HG03520 (cell line): ENCODE results near the gene TM4SF4.
"Not testable (repeated sequence)": the region's sequence is repeated elsewhere in the genome, so short reads cannot be mapped to it uniquely, and the experiment has no call there.

Source experiments
- ATAC-seq: cut with Tn5 transposase; IDR thresholded peaks from one replicate; pipeline ENCODE4 v1.9.1; 2021; ENCODE audit warnings: mild to moderate bottlenecking, moderate library complexity; ENCODE audit not compliant: unreplicated experiment

Gene TM4SF4

DNA sequence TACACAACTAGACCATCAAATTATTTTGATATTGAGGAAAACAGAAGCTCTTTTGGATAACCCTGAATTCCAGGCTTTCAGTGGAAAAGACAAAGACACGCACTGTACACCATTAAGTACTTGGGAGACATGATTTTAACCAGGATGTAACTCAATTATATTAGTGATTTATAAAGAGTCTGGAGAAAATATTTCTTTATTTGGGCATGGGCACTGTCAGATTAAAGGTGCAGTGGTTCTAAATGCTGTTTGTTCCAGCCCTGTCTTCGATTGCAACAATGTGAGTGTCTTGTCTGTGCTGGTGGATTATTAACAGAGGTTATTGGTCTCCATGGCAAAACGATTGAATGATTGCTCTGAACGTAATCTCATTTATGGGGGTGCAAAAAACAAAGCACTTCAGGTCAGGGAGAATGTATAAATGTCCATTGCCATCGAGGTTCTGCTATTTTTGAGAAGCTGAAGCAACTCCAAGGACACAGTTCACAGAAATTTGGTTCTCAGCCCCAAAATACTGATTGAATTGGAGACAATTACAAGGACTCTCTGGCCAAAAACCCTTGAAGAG is at the start of gene TM4SF4:
TM4SF4 (plus strand) TSS at position 448 of the 568 bp plus-strand sequence. CDS start 181 bp downstream, outside the sequence.
- no peak for ATAC-seq

DNA sequence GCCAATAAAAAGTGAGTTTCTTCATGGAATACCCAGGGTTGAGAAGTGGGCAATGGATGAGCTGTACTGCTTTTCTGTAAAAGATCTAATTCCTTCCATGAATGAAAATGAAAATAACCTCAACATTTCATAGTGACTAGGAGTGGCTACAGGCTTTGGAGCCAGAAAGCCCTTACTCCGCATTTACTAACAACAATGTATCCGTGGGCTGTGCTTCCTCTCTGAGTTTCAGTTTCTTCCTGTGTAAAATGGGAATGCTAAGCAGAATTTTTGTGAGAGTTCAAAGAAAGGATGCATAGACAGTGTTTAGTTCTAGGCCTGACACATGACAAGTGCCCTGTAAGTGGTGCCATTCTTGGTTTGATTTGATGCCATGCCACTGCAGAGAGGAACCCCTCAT is 49.6 kb upstream of the TM4SF4 start:
- ATAC-seq: no peak

DNA sequence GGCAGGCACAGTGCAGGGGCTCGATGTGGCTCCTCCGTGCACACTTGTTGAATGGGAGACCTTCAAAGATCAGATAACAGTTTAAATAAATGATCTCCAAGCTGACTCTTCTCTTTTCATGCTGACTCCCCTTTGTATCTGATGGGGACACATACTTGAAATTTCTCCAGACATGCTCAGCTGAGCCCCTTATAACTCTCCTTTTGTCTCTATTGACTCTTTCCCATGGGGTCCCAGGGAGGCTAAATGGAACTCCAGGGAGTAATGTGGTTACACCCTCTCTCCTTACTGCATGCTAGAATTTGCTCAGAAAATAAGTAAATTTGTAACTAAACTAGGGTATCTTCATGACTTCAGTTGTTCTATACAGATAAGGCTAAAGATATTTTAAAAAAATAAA is 48.2 kb upstream of the TM4SF4 start:
- no peak for ATAC-seq

- ATAC-seq: no peak
Observed at GRCh38 chr3:149428087-149428486, 46.4 kb upstream of the TM4SF4 start.

GRCh38 chr3:149430216-149430615 is 44.3 kb upstream of the TM4SF4 start:
- no peak for ATAC-seq

- no peak for ATAC-seq
Observed at GRCh38 chr3:149432149-149432548, 42.3 kb upstream of the TM4SF4 start.

DNA sequence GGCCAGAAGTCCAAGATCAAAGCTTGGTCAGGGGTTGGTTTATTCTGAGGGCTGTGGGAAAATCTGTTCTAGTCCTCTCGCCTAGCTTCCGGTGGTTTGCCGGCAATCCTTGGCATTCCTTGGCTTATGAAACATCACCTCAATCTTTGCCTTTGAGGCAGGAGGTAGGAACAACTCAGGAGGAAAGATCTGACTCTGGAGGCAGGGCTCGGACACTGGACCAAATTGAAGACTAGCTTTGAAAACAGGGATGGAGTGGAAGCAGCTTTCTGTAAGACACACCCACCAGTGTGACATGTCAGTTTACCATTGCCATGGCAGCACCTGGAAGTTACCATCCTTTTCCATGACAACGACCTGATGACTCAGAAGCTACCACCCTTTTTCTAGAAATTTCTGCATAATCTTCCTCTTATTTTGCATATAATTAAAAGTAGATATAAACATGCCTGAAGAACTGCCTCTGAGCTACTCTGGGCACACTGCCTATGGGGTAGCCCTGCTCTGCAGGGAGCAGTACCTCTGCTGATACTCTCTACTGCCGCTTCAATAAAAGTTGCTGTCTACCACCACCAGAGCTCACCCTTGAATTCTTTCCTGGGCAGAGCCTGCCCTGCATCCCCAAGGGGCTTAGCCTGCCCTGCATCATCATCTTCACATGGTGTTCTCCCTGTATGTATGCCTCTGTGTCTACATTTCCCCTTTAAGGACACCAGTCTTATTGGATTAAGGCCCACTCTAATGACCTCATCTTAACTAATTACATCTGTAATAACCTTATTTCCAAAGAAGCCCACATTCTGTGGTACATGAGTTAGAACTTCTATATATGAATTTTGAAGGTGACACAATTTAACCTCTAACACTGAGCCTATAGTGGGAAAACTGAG is 38.3 kb upstream of the TM4SF4 start:
- ATAC-seq: no peak

DNA sequence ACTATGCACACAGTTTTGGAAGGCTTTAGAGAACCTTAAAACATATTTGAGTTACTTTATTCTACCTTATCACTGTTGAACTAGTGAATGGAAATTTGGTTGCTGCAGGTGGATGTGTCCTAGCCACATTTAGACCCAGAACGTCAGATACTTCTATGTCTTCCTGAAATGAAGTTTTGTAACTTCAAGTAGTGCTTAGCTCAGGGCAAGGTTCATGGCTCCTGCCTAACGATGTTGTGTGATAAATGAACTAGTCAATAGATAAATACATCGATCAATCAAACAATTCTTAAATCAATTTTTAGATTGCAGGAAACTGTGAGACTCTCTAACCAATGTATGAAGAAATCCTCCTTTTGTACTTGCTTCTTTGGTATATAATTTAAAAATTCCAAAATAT is 37.2 kb upstream of the TM4SF4 start:
- no peak for ATAC-seq

DNA sequence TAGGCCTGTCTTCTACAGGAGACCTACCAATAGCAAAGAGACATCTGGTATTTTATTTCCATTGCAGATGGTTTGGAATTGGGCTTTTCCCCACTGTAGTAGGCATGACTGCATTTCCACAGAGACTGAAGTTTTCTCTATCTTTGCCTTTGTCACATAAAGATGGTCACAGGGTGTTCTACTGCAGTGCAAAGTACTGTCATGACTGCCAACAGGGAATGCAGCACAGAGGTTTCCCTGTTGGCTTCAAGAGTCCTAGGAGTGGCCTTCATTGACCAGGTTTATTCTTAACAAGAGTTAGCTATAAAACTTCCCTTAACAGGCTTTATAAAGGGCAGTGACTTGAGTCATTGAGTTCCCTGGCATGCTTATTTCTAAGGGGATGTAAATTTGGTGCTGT is 36.8 kb upstream of the TM4SF4 start:
- no peak for ATAC-seq

DNA sequence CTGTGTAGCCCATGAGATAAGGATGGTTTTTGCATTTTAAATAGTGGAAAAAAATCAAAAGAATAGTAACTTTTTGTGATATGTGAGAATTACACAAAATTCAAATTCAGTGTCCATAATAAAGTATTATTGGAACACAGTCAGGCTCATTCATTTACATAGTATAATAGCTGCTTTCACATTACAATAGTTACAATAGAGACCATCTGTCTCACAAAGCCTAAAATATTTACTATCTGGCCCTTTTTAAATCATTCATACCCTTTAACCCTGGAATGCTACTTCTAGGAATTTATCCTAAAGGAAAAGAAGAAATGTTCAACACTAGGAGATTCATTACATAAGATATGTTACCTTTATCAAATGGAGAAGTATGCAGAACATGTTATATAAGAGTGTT is 35.5 kb upstream of the TM4SF4 start:
- no peak for ATAC-seq

- ATAC-seq: no peak
Observed at GRCh38 chr3:149441642-149442041, 32.9 kb upstream of the TM4SF4 start.

DNA sequence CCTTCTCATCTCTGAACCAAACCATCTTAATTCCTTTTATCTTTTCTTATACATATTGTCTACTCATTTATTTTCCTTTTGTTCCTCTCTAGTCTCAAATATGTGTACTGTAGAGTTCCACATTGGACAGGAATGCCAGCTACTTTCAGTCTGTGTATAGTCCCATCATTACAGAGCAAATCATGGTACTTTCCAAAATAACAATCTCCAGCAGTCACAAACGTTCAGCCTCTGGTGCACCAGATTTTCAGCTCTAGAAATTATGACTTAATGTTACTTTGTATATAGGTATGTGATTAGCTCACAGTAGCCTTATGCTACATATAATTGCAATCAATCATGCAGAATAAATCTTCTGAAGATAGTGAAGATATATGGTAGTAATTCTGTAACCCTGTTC is 32.5 kb upstream of the TM4SF4 start:
- ATAC-seq: no peak

GRCh38 chr3:149442851-149443544 is 31.5 kb upstream of the TM4SF4 start:
- no peak for ATAC-seq

GRCh38 chr3:149443545-149443912 is 31.0 kb upstream of the TM4SF4 start:
- ATAC-seq: no peak

- ATAC-seq: not testable (repeated sequence)
Observed at GRCh38 chr3:149444867-149445266, 29.6 kb upstream of the TM4SF4 start.

- ATAC-seq: no peak
Observed at GRCh38 chr3:149448331-149448831, 26.1 kb upstream of the TM4SF4 start.

DNA sequence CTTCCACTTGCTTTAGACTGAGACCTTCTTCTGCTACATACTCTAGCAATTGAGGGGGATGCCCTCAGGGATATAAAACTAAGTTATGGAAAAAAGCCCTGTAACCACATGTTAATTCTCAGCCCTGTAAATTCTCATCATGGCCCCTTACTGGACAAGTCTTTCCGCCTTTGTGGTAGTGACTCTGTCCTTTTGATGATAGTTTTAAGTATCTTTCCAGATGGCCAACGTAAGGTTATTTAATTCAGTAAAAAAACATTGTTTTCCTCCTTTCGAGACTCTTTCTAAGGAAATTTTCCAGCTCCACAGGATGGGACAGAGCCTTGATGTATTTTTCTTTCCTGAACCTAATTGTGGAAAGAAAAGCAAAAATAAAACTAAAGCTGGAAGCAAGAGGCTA is 25.3 kb upstream of the TM4SF4 start:
- ATAC-seq: no peak

DNA sequence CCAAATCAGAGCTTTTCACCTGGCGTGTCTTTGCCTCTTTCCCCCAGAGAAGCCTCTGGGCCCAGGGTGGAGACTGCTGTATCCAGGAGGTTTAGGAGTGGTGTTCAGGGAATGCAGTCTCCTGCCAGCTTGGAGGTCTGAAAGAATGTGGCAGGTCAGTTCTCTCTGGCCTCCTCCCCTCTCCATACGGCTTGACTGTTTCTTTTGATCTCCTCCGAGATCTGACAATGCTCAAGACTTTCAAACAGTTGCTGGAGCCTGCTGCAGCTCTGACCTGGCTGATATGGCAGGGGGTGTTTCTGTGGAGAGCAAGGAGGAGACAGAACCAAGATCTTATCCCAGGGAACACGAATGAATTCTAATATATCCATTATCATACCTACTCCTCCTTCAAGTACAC is 24.7 kb upstream of the TM4SF4 start:
- ATAC-seq: no peak

GRCh38 chr3:149450281-149450680 is 24.2 kb upstream of the TM4SF4 start:
- no peak for ATAC-seq

GRCh38 chr3:149452036-149452435 is 22.5 kb upstream of the TM4SF4 start:
- no peak for ATAC-seq

DNA sequence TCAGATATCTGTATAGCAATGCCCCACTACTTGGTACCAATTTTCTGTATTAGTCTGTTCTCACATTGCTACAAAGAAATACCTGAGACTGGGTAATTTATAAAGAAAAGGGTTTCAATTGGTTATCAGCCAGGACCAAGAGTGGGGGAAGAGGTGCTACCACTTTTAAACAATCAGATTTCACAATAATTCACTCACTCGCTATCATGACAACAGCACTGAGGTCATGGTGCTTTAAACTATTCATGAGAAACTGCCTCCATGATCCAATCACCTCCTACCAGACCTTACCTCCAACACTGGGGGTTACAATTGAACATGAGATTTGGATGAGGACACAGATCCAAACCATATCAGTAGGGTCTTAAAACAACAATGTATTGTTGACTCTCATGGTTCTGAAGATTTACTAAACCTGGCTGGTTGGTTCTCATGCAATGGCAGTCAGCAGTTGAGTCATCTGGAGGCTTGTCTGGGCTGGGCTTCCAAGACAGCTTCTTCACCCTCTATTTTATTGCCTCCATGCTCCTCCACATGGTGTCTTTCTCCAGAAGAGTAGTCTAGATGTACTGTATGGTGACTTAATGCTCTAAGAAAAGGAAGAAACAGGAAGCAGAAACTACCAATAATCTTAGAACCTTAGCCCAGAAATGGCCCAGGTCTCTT is 21.2 kb upstream of the TM4SF4 start:
- ATAC-seq: no peak
